ENCODE measurements around the gene HS1BP3.

HS1BP3 gene

DNA sequence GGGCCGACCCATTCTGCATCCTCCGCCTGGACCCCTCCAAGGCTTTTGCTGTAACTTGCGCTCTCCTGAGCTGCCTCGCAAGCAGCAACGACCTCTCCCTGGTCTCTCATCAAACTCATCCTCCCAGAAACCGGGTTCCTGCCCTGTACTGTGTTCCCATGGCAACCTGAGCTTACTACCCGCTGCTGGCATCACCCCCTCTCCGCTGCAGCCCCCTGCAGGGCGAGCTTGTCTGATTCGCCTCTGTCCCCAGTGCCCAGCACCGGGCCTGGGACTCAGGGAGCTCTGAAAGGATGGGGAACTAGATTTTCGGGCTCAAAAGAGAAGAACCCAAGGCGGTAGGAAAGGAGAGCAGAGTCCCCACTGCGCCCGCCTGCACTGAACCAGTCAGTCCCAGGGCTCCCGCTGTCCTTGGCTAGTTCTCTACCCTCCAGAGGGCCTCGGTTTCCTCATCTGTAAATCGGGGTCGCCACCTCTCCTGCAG, 463 bp downstream of the HS1BP3 start:
- H3K4me3 ChIP-seq (ENCODE audit: low read depth, low read length), result peak overlapping the region; percentile 71
- peak; percentile 48 for DNase-seq (ENCODE audit: low read depth)
- TF ChIP-seq, protein P1, sequence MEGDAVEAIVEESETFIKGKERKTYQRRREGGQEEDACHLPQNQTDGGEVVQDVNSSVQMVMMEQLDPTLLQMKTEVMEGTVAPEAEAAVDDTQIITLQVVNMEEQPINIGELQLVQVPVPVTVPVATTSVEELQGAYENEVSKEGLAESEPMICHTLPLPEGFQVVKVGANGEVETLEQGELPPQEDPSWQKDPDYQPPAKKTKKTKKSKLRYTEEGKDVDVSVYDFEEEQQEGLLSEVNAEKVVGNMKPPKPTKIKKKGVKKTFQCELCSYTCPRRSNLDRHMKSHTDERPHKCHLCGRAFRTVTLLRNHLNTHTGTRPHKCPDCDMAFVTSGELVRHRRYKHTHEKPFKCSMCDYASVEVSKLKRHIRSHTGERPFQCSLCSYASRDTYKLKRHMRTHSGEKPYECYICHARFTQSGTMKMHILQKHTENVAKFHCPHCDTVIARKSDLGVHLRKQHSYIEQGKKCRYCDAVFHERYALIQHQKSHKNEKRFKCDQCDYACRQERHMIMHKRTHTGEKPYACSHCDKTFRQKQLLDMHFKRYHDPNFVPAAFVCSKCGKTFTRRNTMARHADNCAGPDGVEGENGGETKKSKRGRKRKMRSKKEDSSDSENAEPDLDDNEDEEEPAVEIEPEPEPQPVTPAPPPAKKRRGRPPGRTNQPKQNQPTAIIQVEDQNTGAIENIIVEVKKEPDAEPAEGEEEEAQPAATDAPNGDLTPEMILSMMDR (IDR thresholded peaks at IDR 0.05; ENCODE audit: low read depth, low read length), result no peak
- TF ChIP-seq MYC (IDR thresholded peaks at IDR 0.05; ENCODE audit: low read depth, low read length) (no peak), POLR2A (IDR thresholded peaks at IDR 0.05; ENCODE audit: extremely low read depth, insufficient read length) (no peak)
- TF ChIP-seq, protein P2, sequence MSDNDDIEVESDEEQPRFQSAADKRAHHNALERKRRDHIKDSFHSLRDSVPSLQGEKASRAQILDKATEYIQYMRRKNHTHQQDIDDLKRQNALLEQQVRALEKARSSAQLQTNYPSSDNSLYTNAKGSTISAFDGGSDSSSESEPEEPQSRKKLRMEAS (IDR thresholded peaks at IDR 0.05; ENCODE audit: low read depth, low read length), result no peak

DNA sequence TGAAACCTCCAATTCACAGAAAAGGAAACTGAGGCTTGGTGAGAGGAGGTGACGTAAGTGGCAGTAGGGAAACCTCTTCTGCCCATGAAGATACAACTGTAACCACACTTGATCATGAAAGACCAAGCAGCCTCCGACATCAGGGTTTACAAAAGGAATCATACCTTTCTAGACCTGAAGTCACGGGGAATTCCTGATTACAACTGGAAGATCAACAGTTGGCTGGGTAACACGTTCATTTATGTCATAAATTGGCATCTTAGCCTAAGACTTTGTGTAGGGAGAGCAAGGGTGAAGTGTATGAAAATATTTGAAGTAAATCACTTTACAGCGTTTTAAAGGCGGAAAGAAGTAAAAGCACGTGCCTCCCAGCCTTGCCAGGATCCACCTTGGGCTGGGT, 922 bp downstream of the HS1BP3 start:
- H3K4me3 ChIP-seq (ENCODE audit: low read depth, low read length), result peak overlapping the region; percentile 71
- DNase-seq (ENCODE audit: low read depth), result no peak
- no peak for TF ChIP-seq MYC (IDR thresholded peaks at IDR 0.05; ENCODE audit: low read depth, low read length)
- TF ChIP-seq, protein P1 (IDR thresholded peaks at IDR 0.05; ENCODE audit: low read depth, low read length), result no peak
- TF ChIP-seq, protein P2 (IDR thresholded peaks at IDR 0.05; ENCODE audit: low read depth, low read length), result no peak
- TF ChIP-seq POLR2A (IDR thresholded peaks at IDR 0.05; ENCODE audit: extremely low read depth, insufficient read length), result no peak

DNA sequence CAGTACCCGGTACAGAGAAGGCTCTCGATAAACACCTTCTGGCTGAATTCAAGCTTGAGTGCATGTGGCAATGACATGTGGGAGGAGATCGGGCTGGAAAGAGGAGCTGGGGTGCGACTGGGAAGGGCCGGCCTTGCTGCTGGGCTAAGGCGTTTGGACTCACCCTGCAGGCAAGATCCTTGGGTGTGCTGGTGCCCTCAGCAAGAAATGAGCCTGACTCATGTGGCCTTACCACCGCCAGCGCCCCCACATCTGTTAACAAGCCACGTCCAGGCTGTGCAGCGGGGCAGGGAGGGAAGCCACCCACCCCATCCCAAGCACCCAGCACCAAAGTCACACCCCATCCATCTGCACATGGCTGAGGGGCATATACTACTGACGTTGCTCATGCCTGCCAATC, 1.3 kb downstream of the HS1BP3 start:
- peak; percentile 43 for DNase-seq (ENCODE audit: low read depth)
- TF ChIP-seq POLR2A (IDR thresholded peaks at IDR 0.05; ENCODE audit: extremely low read depth, insufficient read length), result no peak
- TF ChIP-seq, protein P1 (IDR thresholded peaks at IDR 0.05; ENCODE audit: low read depth, low read length), result no peak
- no peak for TF ChIP-seq MYC (IDR thresholded peaks at IDR 0.05; ENCODE audit: low read depth, low read length)
- TF ChIP-seq, protein P2 (IDR thresholded peaks at IDR 0.05; ENCODE audit: low read depth, low read length), result no peak
- no peak overlapping the region for H3K4me3 ChIP-seq (ENCODE audit: low read depth, low read length)

DNA sequence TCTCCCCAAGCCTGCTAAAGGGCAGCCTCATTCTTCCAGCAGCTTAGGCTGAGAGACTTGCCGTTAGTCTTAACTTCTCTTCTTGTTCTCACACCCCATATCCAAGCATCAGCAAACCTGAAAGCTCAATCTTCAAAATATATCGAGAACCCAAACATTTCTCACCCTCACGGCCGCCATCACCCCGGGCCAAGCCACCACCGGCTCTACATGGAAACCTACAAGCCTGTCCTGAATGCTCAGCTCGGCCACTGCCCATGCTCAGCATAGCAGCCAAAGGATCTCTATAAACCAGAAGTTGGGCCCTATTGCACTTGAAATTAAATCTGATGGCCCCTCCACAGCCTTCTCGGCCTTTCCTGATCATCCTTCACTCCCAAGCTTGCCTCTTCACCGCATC, 2.1 kb downstream of the HS1BP3 start:
- DNase-seq (ENCODE audit: low read depth), result no peak
- TF ChIP-seq, protein P2 (IDR thresholded peaks at IDR 0.05; ENCODE audit: low read depth, low read length), result no peak
- no peak for TF ChIP-seq MYC (IDR thresholded peaks at IDR 0.05; ENCODE audit: low read depth, low read length)
- no peak for TF ChIP-seq POLR2A (IDR thresholded peaks at IDR 0.05; ENCODE audit: extremely low read depth, insufficient read length)
- TF ChIP-seq, protein P1 (IDR thresholded peaks at IDR 0.05; ENCODE audit: low read depth, low read length), result no peak
- no peak overlapping the region for H3K4me3 ChIP-seq (ENCODE audit: low read depth, low read length)

DNA sequence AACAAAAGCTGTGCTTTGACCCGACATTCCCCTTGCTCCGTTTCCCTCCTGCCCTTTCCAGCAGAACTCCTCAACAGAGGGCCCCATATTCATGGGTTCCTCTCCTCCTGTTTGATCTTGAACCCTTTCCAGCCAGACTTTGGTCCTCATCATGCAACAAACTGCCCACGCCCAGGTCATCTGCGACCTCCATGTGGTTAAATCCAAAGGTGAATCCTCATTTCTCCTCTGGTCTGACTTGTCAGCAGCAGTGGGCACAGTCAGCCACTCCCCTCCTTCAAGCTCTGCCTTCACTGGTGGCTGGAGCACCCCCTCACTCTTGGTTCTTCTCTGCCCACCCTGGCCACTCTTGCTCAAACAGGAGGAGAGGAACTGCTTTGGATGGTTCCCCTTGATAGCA, 2.7 kb downstream of the HS1BP3 start:
- DNase-seq (ENCODE audit: low read depth), result no peak
- TF ChIP-seq MYC (IDR thresholded peaks at IDR 0.05; ENCODE audit: low read depth, low read length) (no peak), POLR2A (IDR thresholded peaks at IDR 0.05; ENCODE audit: extremely low read depth, insufficient read length) (no peak)
- TF ChIP-seq, protein P2 (IDR thresholded peaks at IDR 0.05; ENCODE audit: low read depth, low read length), result no peak
- TF ChIP-seq, protein P1 (IDR thresholded peaks at IDR 0.05; ENCODE audit: low read depth, low read length), result no peak
- no peak overlapping the region for H3K4me3 ChIP-seq (ENCODE audit: low read depth, low read length)

Data from NB4 (cell line).